ENCODE data around the gene MROH2A. TPM values are rescaled to one million over a fixed set of nuclear protein-coding genes. Genes with fewer than 3 reads are reported as not detected.

Gene MROH2A
- total and polyA plus RNA-seq, 9 of the 15 experiments (the other 6 are each of a cell fraction or from before 2014, with no cell fraction given) = 0.03 TPM; not detected in 8

DNA sequence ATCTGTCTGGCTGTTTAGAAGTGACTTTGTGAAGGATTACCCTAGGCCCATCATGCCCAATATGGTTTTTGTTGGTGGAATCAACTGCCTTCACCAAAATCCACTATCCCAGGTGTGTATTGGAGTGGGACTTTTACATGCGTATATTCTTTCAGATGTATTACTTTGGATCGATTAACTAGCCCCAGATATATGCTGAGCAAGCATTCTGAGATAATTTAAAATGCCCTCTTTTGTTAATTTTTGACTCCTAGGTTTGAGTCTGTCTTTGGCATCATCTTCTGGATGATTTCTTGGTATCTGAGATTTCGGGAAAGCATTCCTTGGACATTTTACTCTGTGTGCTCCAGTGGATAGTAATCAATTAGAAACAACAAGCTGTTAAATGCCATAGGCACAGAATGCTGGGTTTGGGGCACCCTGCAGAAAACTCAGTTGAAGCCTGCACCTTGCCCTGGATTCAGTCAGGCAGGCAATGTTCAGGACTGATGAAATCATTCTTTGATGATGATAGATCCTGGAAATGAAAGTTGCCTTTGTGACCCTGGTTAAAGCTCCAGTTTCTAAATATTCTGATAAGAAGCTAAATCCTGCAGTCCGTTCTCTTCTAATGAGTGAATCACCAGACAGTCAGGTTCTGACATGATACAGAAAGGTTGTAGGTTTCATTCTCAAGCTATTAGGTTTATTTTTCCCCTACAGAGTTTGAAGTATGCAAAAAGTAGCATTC is 16.9 kb upstream of the MROH2A start:
- H3K9me1 ChIP-seq (ENCODE audit: control insufficient read depth, insufficient read depth, low read length) = no peaks in the 10 kb centered on the region
- WGBS (ENCODE audit: insufficient coverage, low coverage, missing lambda C conversion rate) = 0% methylated on average over 3 of the region's 4 CpGs
- FAIRE-seq = no peak
- no peak for TF ChIP-seq PRMT5 (CRISPR knock-in tag; IDR thresholded peaks at IDR 0.05)
- no peak for TF ChIP-seq ETS2 (tag; IDR thresholded peaks at IDR 0.05; ENCODE audit: borderline replicate concordance, poor library complexity, severe bottlenecking)
- TF ChIP-seq, protein P1, sequence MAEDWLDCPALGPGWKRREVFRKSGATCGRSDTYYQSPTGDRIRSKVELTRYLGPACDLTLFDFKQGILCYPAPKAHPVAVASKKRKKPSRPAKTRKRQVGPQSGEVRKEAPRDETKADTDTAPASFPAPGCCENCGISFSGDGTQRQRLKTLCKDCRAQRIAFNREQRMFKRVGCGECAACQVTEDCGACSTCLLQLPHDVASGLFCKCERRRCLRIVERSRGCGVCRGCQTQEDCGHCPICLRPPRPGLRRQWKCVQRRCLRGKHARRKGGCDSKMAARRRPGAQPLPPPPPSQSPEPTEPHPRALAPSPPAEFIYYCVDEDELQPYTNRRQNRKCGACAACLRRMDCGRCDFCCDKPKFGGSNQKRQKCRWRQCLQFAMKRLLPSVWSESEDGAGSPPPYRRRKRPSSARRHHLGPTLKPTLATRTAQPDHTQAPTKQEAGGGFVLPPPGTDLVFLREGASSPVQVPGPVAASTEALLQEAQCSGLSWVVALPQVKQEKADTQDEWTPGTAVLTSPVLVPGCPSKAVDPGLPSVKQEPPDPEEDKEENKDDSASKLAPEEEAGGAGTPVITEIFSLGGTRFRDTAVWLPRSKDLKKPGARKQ (CRISPR knock-in tag; IDR thresholded peaks at IDR 0.05) = no peak
- TF ChIP-seq, protein P2, sequence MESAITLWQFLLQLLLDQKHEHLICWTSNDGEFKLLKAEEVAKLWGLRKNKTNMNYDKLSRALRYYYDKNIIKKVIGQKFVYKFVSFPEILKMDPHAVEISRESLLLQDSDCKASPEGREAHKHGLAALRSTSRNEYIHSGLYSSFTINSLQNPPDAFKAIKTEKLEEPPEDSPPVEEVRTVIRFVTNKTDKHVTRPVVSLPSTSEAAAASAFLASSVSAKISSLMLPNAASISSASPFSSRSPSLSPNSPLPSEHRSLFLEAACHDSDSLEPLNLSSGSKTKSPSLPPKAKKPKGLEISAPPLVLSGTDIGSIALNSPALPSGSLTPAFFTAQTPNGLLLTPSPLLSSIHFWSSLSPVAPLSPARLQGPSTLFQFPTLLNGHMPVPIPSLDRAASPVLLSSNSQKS (CRISPR knock-in tag; IDR thresholded peaks at IDR 0.05) = no peak
- no peak for TF ChIP-seq SNIP1 (IDR thresholded peaks at IDR 0.05; ENCODE audit: low read depth)
- TF ChIP-seq MAFK (IDR thresholded peaks at IDR 0.05; ENCODE audit: low read length) = peak; percentile 54; the same call in 1 of the 2 replicates
- TF ChIP-seq, protein P3, sequence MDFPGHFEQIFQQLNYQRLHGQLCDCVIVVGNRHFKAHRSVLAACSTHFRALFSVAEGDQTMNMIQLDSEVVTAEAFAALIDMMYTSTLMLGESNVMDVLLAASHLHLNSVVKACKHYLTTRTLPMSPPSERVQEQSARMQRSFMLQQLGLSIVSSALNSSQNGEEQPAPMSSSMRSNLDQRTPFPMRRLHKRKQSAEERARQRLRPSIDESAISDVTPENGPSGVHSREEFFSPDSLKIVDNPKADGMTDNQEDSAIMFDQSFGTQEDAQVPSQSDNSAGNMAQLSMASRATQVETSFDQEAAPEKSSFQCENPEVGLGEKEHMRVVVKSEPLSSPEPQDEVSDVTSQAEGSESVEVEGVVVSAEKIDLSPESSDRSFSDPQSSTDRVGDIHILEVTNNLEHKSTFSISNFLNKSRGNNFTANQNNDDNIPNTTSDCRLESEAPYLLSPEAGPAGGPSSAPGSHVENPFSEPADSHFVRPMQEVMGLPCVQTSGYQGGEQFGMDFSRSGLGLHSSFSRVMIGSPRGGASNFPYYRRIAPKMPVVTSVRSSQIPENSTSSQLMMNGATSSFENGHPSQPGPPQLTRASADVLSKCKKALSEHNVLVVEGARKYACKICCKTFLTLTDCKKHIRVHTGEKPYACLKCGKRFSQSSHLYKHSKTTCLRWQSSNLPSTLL (IDR thresholded peaks at IDR 0.05) = no peak
- no peak for TF ChIP-seq POLR2G (IDR thresholded peaks at IDR 0.05; ENCODE audit: low read depth, low read length)
- peak; percentile 44 for TF ChIP-seq MAFG (tag; conservative IDR thresholded peaks at IDR 0.05)
- TF ChIP-seq TOE1 (IDR thresholded peaks at IDR 0.05; ENCODE audit: borderline replicate concordance) = no peak
- no peak for TF ChIP-seq TOE1 (CRISPR knock-in tag; IDR thresholded peaks at IDR 0.05; ENCODE audit: borderline replicate concordance, low read depth)
- TF ChIP-seq CBX1 (IDR thresholded peaks at IDR 0.05; ENCODE audit: low read depth) = no peak
- no peak for TF ChIP-seq NELFE (IDR thresholded peaks at IDR 0.05; ENCODE audit: insufficient read depth, insufficient read length)
- TF ChIP-seq MAFF (IDR thresholded peaks at IDR 0.05; ENCODE audit: low read length) = peak; percentile 57
- TF ChIP-seq MAZ (CRISPR knock-in tag; conservative IDR thresholded peaks at IDR 0.05 in 1 of 2, IDR thresholded peaks at IDR 0.05 in 1 of 2) = no peak
- no peak for TF ChIP-seq RBM17 (IDR thresholded peaks at IDR 0.05; ENCODE audit: borderline replicate concordance, low read depth, low read length)
- TF ChIP-seq C11orf30 (IDR thresholded peaks at IDR 0.05; ENCODE audit: low read depth) = peak; percentile 37; the same call in 1 of the 2 replicates
- no peak for TF ChIP-seq RBM34 (IDR thresholded peaks at IDR 0.05; ENCODE audit: borderline replicate concordance, insufficient read depth, low read length)

More for the DNA sequence above, 16.9 kb upstream of the MROH2A start:
- intact Hi-C loops (cut with micrococcal nuclease) (no loop called here), in situ Hi-C loops (cut with MboI) (no loop called here)
- Histone ChIP-seq H3K4me1 (replicated peaks in 1 of 2; ENCODE audit: control insufficient read depth in 2 of 2, insufficient read depth in 2 of 2, low read length in 2 of 2) (no peaks in the 10 kb centered on the region), H3K79me2 (ENCODE audit: control insufficient read depth, insufficient read depth, low read length) (no peaks in the 10 kb centered on the region), H3K36me3 (ENCODE audit: control insufficient read depth, insufficient read depth, low read length) (no peaks in the 10 kb centered on the region), H3K9me3 (replicated peaks; ENCODE audit: control insufficient read depth, insufficient read depth, low read depth, low read length) (no peaks in the 10 kb centered on the region), H3K4me2 (ENCODE audit: insufficient read depth, low read length) (no peak overlapping the region), H4K20me1 (replicated peaks; ENCODE audit: control insufficient read depth, insufficient read depth, low read length) (no peaks in the 10 kb centered on the region), H2AFZ (ENCODE audit: low read depth, low read length) (no peak overlapping the region), H3K27ac (ENCODE audit: extremely low read depth, low read depth, low read length) (no peak overlapping the region), H3K4me3 (no peak overlapping the region), H3K27me3 (ENCODE audit: control insufficient read depth in 2 of 2, insufficient read depth in 2 of 2, low read length in 2 of 2) (peaks cover 0 to 10% of the 10 kb centered on the region in 2 experiments; a peak in 2 of 5 replicates), H3K9ac (ENCODE audit: insufficient read depth in 1 of 2, low read depth in 2 of 2, low read length in 2 of 2) (no peak overlapping the region)
- DNase-seq (ENCODE audit: extremely low read depth in 1 of 4, low spot score in 3 of 4) (no peak), ATAC-seq (no peak)
- POLR2A ChIA-PET = interaction anchor here (1.0 kb wide), 1 partner anchor 10 kb away, joined by 3 read pairs; no protein-coding TSS in a partner anchor
- CTCF ChIA-PET (ENCODE audit: low intra/inter-chr PET ratio) = no interaction called here
- BruUV-seq (replicated peaks) = no TSS peak
